IPS-18a (cell line): ENCODE data around the gene CFAP100.

Experiments used
- H3K27ac ChIP-seq: one replicate; pipeline ENCODE4 v1.5.1; 2013; ENCODE audit warnings: low read length
- H3K27me3 ChIP-seq: one replicate; pipeline ENCODE4 v1.6.1; 2013; ENCODE audit warnings: mild to moderate bottlenecking, low read length; ENCODE audit not compliant: control insufficient read depth, insufficient read depth
- H3K36me3 ChIP-seq: one replicate; pipeline ENCODE4 v1.6.1; 2013; ENCODE audit warnings: low read depth, low read length; ENCODE audit not compliant: control insufficient read depth
- H3K4me1 ChIP-seq: one replicate; pipeline ENCODE4 v1.6.1; 2013; ENCODE audit warnings: low read depth, low read length; ENCODE audit not compliant: control insufficient read depth
- H3K4me3 ChIP-seq: one replicate; pipeline ENCODE4 v1.5.1; 2013; ENCODE audit warnings: low read length
- H3K9ac ChIP-seq: one replicate; pipeline ENCODE4 v1.6.1; 2013; ENCODE audit warnings: mild to moderate bottlenecking, low read length, moderate library complexity
- H3K9me3 ChIP-seq: one replicate; pipeline ENCODE4 v1.6.1; 2013; ENCODE audit warnings: low read depth, low read length; ENCODE audit not compliant: control insufficient read depth

CFAP100 gene

DNA sequence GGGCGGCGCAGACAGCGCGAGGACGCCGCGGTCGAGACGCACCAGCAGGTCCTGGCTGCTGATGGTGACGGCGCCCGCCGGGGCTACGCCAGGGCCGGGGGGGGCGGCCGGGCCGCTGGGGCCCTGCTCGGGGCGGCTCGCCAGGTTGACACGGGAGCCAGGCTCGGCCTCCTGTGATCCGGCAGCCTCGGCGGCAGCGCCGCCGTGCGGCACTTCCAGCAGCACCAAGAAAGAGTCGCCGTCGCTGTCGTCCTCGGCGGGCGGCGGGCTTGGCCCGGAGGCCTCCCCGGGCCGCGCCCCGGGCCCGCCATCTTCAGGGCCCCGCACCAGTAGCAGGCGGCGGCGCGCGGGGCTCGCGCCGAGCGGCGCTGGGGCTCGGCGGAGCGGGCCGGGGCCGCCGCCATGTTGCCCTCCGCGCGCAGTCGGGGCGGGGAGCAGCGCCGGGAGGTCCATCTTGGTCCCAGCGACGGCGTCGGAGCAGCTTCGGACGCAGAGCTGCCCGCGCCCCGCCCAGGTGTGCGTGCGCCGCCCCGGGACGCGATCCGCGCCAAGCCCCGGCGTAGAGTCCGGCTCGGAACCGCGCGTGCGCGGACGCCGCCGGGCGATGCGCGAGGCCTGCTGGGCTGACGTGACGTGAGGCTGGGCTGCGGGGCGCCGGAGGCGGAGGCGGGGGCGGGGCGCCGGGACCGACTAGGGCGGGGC lies 80.9 kb downstream of the CFAP100 start, which contains the start of gene ZXDC:
Gene ZXDC (minus strand): TSS at position 479 of the 702 bp plus-strand sequence. CDS start 26 bp downstream, at position 453.
- Histone ChIP-seq H3K27ac (no peak within 1 kb of the TSS), H3K36me3 (peaks cover 11% of the 10 kb centered on the region), H3K4me1 (peaks cover 20% of the 10 kb centered on the region), H3K9me3 (no peaks in the 10 kb centered on the region), H3K27me3 (no peaks in the 10 kb centered on the region), H3K9ac (peak within 1 kb of the TSS; percentile 36), H3K4me3 (peak within 1 kb of the TSS; percentile 69)

- peak overlapping the region; percentile 33 for H3K9ac ChIP-seq
- peaks cover 2% of the 10 kb centered on the region for H3K36me3 ChIP-seq
- no peaks in the 10 kb centered on the region for H3K9me3 ChIP-seq
- no peaks in the 10 kb centered on the region for H3K27me3 ChIP-seq
- peaks cover 20% of the 10 kb centered on the region for H3K4me1 ChIP-seq
- H3K27ac ChIP-seq: no peak overlapping the region
- H3K4me3 ChIP-seq: peak overlapping the region; percentile 69
These were observed 81.7 kb downstream of the CFAP100 start for GRCh38 chr3:126476166-126477060.

DNA sequence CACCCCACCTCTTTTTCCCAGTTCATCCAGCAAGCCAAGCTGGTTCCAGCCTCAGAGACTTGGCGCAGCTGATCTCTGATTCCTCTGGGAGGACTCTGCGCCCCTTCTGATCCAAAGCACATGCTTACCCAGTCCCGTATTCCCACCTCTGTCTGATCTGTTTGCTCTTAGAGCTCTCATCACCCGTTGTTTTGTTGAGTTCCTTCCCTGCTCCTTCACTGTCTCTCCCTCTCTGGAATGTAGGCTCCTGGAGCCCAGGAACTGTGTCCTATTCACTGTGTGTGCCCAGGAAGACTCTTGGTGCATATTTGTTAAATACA lies 82.3 kb downstream of the CFAP100 start:
- H3K9ac ChIP-seq: no peak overlapping the region
- H3K27ac ChIP-seq: no peak overlapping the region
- no peak overlapping the region for H3K4me3 ChIP-seq
- no peaks in the 10 kb centered on the region for H3K9me3 ChIP-seq
- H3K27me3 ChIP-seq: no peaks in the 10 kb centered on the region
- H3K36me3 ChIP-seq: no peaks in the 10 kb centered on the region
- H3K4me1 ChIP-seq: peaks cover 20% of the 10 kb centered on the region

GRCh38 chr3:126478581-126479310 lies 84.0 kb downstream of the CFAP100 start:
- Histone ChIP-seq H3K9ac (no peak overlapping the region), H3K36me3 (no peaks in the 10 kb centered on the region), H3K4me1 (peaks cover 4% of the 10 kb centered on the region), H3K9me3 (no peaks in the 10 kb centered on the region), H3K27ac (no peak overlapping the region), H3K27me3 (no peaks in the 10 kb centered on the region), H3K4me3 (no peak overlapping the region)

GRCh38 chr3:126479642-126480041 lies 84.9 kb downstream of the CFAP100 start:
- no peaks in the 10 kb centered on the region for H3K36me3 ChIP-seq
- no peak overlapping the region for H3K27ac ChIP-seq
- H3K9ac ChIP-seq: no peak overlapping the region
- no peaks in the 10 kb centered on the region for H3K27me3 ChIP-seq
- no peak overlapping the region for H3K4me3 ChIP-seq
- peaks cover 10% of the 10 kb centered on the region for H3K4me1 ChIP-seq
- no peaks in the 10 kb centered on the region for H3K9me3 ChIP-seq

DNA sequence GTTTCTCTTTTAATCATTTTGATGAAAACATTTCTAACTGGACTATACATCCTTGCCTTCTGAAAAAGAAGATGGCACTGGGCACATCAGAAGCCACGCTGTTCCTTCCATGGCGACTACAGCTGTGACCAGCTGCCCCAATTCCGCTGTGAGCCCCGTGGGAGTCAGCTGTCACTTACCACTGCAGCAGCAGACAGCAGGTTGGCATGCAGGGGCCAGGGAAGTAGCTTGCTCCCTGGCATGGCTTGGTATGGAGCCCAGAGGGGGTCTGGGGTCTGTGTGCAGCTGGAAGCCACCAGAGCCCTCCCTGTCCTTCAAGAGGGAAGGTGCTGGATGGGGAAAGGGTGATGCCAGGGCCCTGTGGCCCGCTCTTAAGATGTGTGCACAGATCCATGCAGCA lies 85.5 kb downstream of the CFAP100 start:
- no peaks in the 10 kb centered on the region for H3K27me3 ChIP-seq
- no peaks in the 10 kb centered on the region for H3K9me3 ChIP-seq
- H3K4me3 ChIP-seq: no peak overlapping the region
- H3K9ac ChIP-seq: no peak overlapping the region
- H3K36me3 ChIP-seq: no peaks in the 10 kb centered on the region
- H3K4me1 ChIP-seq: peaks cover 15% of the 10 kb centered on the region
- no peak overlapping the region for H3K27ac ChIP-seq

GRCh38 chr3:126480861-126481260 lies 86.2 kb downstream of the CFAP100 start:
- no peak overlapping the region for H3K9ac ChIP-seq
- H3K27me3 ChIP-seq: no peaks in the 10 kb centered on the region
- H3K4me3 ChIP-seq: no peak overlapping the region
- no peaks in the 10 kb centered on the region for H3K9me3 ChIP-seq
- peaks cover 19% of the 10 kb centered on the region for H3K4me1 ChIP-seq
- H3K36me3 ChIP-seq: no peaks in the 10 kb centered on the region
- H3K27ac ChIP-seq: no peak overlapping the region

- no peak overlapping the region for H3K9ac ChIP-seq
- no peak overlapping the region for H3K4me3 ChIP-seq
- H3K4me1 ChIP-seq: peaks cover 21% of the 10 kb centered on the region
- no peak overlapping the region for H3K27ac ChIP-seq
- H3K27me3 ChIP-seq: no peaks in the 10 kb centered on the region
- no peaks in the 10 kb centered on the region for H3K9me3 ChIP-seq
- H3K36me3 ChIP-seq: no peaks in the 10 kb centered on the region
These were observed 87.2 kb downstream of the CFAP100 start for GRCh38 chr3:126481808-126482502.

DNA sequence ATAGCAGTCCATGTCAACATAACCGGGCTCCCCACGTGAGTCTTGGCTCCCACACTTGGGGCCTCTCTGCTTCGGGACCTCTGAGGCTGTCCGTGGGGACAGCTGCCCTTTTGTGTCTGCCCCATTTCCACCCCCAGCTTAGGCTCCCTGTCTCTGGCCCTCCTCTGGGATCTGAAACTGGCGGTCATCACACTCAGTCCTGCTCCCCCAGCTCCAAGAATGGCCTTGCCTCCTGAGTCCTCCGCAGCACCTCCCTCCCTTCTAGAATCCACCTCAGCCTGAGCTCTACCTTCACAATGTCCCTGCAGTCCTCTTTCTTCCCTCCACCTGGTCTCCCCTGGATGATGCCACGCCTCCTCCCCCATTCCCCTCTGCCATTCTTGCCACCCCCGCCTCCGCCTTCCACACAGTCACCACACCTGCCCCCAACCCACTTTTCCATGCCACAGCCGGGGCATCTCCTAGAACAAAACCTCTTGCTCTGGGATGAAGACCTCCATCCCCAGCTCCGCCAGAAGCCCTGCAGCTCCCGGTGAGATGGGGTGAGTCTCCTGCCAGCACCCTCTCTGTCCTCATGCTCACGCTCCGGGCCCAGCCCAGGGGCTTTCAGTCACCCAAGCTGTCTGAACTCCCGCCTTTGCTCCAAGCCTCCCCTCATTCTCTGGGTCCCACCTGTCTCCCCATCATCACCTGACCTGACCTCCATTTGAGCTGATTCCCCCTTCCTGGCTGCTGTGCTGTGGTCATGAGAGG lies 88.0 kb downstream of the CFAP100 start:
- Histone ChIP-seq H3K36me3 (no peaks in the 10 kb centered on the region), H3K27me3 (no peaks in the 10 kb centered on the region), H3K27ac (no peak overlapping the region), H3K4me3 (no peak overlapping the region), H3K4me1 (peaks cover 21% of the 10 kb centered on the region), H3K9ac (no peak overlapping the region), H3K9me3 (no peaks in the 10 kb centered on the region)

DNA sequence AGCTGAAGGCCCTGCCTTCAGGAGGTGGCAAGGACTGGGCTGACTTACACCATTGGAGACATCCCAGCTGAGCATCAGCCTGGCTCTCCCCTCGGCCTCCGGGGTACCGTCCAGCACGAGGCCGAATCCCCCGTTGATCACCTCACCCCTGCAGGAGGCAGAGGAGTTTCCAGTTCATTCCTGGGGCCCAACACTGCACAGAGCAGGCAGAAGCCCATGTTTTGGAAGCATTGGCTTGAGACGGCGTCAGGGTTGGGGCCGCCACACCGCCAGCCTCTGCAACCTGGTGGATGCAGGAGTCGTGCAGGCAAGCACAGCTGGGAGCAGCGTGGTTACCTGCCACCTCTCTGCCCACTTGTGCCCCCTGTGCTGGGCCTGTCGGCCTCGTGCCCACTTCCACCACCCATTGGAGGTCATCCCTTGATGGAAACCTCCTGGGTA lies 88.6 kb downstream of the CFAP100 start:
- Histone ChIP-seq H3K4me1 (peaks cover 21% of the 10 kb centered on the region), H3K36me3 (no peaks in the 10 kb centered on the region), H3K27me3 (no peaks in the 10 kb centered on the region), H3K27ac (no peak overlapping the region), H3K9ac (no peak overlapping the region), H3K4me3 (no peak overlapping the region), H3K9me3 (no peaks in the 10 kb centered on the region)
